ENCODE data around the gene SMCHD1. TPM values are rescaled to one million over a fixed set of nuclear protein-coding genes. Genes with fewer than 3 reads are reported as not detected.
"Not testable (repeated sequence)": the region's sequence is repeated elsewhere in the genome, so short reads cannot be mapped to it uniquely, and the experiment has no call there.

The SMCHD1 gene
- total RNA-seq, 4 donors from 2014 or later: 59.8 to 96.5 (median 73.6) TPM

DNA sequence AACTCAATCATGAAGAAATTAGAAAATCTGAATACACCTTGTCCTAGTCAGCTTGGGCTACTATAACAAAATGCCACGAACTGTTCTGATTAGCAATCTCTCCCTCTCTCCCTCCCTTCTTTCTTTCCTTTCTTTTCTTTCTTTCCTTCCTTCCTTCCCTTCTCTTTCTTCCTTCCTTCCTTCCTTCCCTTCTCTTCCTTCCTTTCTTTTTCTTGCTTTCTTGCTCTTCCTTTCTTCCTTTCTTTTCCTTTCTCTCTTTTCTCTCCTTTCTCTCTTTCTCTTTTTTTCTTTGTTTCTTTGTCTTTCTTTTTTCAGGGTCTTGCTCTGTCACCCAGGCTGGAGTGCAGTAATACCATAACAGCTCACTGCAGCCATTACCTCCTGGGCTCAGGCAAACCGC, 167.7 kb downstream of the SMCHD1 start:
- WGBS, 2 donors: 66 to 85% methylated on average over 2 of the region's 2 CpGs
- Histone ChIP-seq H3K36me3 (no peaks in the 10 kb centered on the region), H3K27me3 (no peaks in the 10 kb centered on the region), H3K9me3 (peaks cover 0 to 14% (median 0%) of the 10 kb centered on the region in 4 donors), H3K4me3 (no peak overlapping the region), H3K4me1 (peaks cover 0 to 9% (median 0%) of the 10 kb centered on the region in 4 donors), H3K27ac (no peak overlapping the region)
- no peak for DNase-seq (ENCODE audit: low spot score in 2 of 2)
- TF ChIP-seq POLR2A (IDR thresholded peaks at IDR 0.05): no peak
- no peak for TF ChIP-seq EP300 (IDR thresholded peaks at IDR 0.05)
- no peak for TF ChIP-seq CTCF (IDR thresholded peaks at IDR 0.05)

DNA sequence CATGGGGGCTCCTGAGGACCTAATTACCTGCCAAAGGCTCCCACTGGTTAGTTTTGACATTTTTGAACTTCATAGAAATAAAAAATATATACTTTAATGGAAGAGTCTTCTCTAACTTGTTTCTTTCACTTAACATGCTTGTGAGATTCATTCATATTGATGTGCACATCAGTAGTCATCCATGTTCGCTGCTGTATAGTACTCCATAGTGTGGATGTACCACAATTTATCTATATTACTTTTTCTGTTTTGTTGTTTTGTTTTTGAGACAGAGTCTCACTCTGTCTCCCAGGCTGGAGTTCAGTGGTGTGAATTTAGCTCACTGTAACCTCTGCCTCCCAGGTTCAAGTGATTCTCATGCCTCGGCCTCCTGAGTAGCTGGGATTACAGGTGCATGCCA, 168.4 kb downstream of the SMCHD1 start:
- no peak overlapping the region for H3K27ac ChIP-seq
- WGBS, 2 donors: 91 to 99% methylated on average over 2 of the region's 2 CpGs
- TF ChIP-seq POLR2A (IDR thresholded peaks at IDR 0.05) (no peak), CTCF (IDR thresholded peaks at IDR 0.05) (no peak), EP300 (IDR thresholded peaks at IDR 0.05) (no peak)

GRCh38 chr18:2824865-2825264, 169.3 kb downstream of the SMCHD1 start:
- DNase-seq (ENCODE audit: low spot score in 2 of 2): no peak
- Histone ChIP-seq H3K27me3 (no peaks in the 10 kb centered on the region), H3K4me1 (peaks cover 0 to 9% (median 0%) of the 10 kb centered on the region in 4 donors), H3K36me3 (no peaks in the 10 kb centered on the region), H3K27ac (no peak overlapping the region), H3K9me3 (peaks cover 0 to 7% (median 0%) of the 10 kb centered on the region in 4 donors), H3K4me3 (no peak overlapping the region)
- 83% methylated on average over 5 of the region's 5 CpGs for WGBS, 2 donors
- no peak for TF ChIP-seq EP300 (IDR thresholded peaks at IDR 0.05)
- TF ChIP-seq CTCF (IDR thresholded peaks at IDR 0.05): no peak
- no peak for TF ChIP-seq POLR2A (IDR thresholded peaks at IDR 0.05)

More for the DNA sequence above, 168.4 kb downstream of the SMCHD1 start:
- no peaks in the 10 kb centered on the region for H3K27me3 ChIP-seq
- DNase-seq (ENCODE audit: low spot score in 2 of 2): no peak
- peaks cover 0 to 7% (median 0%) of the 10 kb centered on the region in 4 donors for H3K9me3 ChIP-seq
- no peaks in the 10 kb centered on the region for H3K36me3 ChIP-seq
- peaks cover 0 to 9% (median 0%) of the 10 kb centered on the region in 4 donors for H3K4me1 ChIP-seq
- H3K4me3 ChIP-seq: no peak overlapping the region

DNA sequence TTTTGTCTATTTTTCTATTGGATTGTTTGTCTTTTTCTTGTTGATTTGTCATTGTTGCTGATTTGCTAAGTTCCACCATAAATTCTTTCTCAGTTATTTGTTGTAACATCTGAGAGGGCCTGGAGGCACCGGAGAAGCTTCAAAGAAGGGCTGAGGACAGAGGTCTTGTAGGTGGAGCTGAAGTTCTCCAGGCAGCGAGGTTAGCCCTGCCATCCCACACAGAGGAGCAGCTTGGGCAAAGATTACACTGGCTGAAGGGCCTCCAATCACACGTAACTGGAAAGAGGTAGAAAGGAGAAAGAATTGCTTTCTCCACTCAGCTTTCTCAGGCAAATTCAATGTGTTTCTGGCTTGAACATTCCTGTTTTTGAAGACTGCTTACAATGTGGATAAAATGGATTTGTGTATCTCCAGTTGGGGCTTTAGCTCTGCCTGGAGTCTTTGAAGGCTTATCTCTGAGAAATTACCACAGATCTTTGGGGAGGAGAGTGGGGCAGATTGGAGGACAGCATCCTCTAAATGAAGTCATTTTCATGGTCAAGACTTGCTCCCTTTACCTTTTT, 170.2 kb downstream of the SMCHD1 start:
- H3K4me3 ChIP-seq: no peak overlapping the region
- peaks cover 0 to 7% (median 0%) of the 10 kb centered on the region in 4 donors for H3K9me3 ChIP-seq
- H3K36me3 ChIP-seq: no peaks in the 10 kb centered on the region
- no peak overlapping the region for H3K27ac ChIP-seq
- DNase-seq (ENCODE audit: low spot score in 2 of 2): no peak
- no peak for TF ChIP-seq EP300 (IDR thresholded peaks at IDR 0.05)
- WGBS, 2 donors: 89 to 91% methylated on average over 3 of the region's 3 CpGs
- H3K4me1 ChIP-seq: peaks cover 0 to 9% (median 0%) of the 10 kb centered on the region in 4 donors
- no peaks in the 10 kb centered on the region for H3K27me3 ChIP-seq

DNA sequence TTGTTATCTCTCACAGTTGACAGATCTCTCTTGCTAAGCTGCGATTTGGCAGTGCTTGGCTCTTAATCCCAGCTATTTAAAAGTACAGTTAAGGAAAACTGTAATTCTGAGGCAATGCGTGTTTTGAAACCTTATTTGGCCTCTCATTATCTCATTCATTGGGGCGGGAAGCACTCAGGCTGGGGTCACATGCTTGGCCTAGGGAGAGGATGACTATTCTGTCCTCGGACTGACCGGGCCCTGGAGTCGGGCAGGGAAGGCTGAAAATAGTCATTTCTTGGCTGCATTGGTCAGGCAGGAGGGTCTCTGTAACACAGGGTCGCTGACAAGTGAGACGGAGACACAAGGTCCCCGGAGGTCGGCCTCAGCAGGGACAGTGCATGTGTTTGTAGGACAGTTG, 171.1 kb downstream of the SMCHD1 start:
- H3K36me3 ChIP-seq: no peaks in the 10 kb centered on the region
- peak overlapping the region in 2 of 4 donors; percentile 61 to 67 for H3K27ac ChIP-seq
- TF ChIP-seq POLR2A (IDR thresholded peaks at IDR 0.05) (no peak), EP300 (IDR thresholded peaks at IDR 0.05) (peak in 1 of 2 donors; percentile 36)
- peaks cover 0 to 7% (median 0%) of the 10 kb centered on the region in 4 donors for H3K9me3 ChIP-seq
- peaks cover 0 to 9% (median 0%) of the 10 kb centered on the region in 4 donors for H3K4me1 ChIP-seq
- DNase-seq (ENCODE audit: low spot score in 2 of 2): peak in 1 of 2 donors; percentile 16
- no peak overlapping the region for H3K4me3 ChIP-seq
- no peaks in the 10 kb centered on the region for H3K27me3 ChIP-seq
- 35 to 37% methylated on average over 10 of the region's 10 CpGs for WGBS, 2 donors

- no peak for TF ChIP-seq EP300 (IDR thresholded peaks at IDR 0.05)
- TF ChIP-seq POLR2A (IDR thresholded peaks at IDR 0.05): no peak
- no peak for TF ChIP-seq CTCF (IDR thresholded peaks at IDR 0.05)
- 60 to 66% methylated on average over 5 of the region's 5 CpGs for WGBS, 2 donors
- Histone ChIP-seq H3K36me3 (no peaks in the 10 kb centered on the region), H3K9me3 (peaks cover 0 to 7% (median 0%) of the 10 kb centered on the region in 4 donors), H3K27me3 (no peaks in the 10 kb centered on the region), H3K4me3 (no peak overlapping the region), H3K27ac (peak overlapping the region in 2 of 4 donors; percentile 61 to 67), H3K4me1 (peaks cover 0 to 9% (median 0%) of the 10 kb centered on the region in 4 donors)
- DNase-seq (ENCODE audit: low spot score in 2 of 2): no peak
These were observed 171.5 kb downstream of the SMCHD1 start for GRCh38 chr18:2827061-2827460.

DNA sequence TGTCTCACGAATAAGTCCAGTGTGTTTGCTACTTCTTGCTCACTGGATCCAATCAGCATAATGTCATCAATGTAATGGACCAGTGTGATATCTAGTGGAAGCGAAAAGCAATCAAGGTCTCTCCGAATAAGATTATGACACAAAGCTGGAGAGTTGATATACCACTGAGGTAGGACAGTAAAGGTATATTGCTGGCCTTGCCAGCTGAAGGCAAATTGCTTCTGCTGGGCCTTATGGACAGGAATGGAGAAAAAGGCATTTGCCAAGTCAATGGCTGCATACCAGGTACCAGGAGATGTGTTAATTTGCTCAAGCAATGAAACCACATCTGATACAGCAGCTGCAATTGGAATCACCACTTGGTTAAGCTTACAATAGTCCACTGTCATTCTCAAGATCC, 180.6 kb downstream of the SMCHD1 start:
- 97 to 98% methylated on average over 3 of the region's 3 CpGs for whole genome bisulfite sequencing, 2 donors
- H3K36me3 ChIP-seq; H3K27ac ChIP-seq; H3K27me3 ChIP-seq; H3K4me1 ChIP-seq; H3K4me3 ChIP-seq; DNase-seq (ENCODE audit: low spot score in 2 of 2): not testable (repeated sequence)
- peaks cover 0 to 13% (median 0%) of the 10 kb centered on the region in 4 donors for H3K9me3 ChIP-seq

DNA sequence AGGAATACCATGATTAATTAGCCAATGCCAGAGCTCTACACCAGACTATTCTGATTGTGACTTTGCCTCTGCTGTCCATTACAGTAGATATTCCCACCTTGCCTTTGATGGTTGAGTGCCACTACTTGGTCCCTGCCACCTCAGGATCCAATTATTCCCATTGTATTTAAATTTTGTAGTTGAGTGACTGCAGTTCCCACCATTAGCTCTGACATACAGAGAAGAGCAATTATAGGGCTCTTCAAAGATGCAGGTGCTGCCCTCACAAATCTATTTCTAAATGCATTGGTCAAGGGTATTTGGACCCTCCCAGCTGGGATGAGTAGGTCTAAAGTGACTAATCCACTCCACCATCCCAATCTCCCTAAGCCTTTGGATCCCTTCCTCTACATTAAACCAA, 181.8 kb downstream of the SMCHD1 start:
- DNase-seq (ENCODE audit: low spot score in 2 of 2): not testable (repeated sequence)
- H3K9me3 ChIP-seq: peaks cover 0 to 13% (median 0%) of the 10 kb centered on the region in 4 donors

More for the DNA sequence above, 181.8 kb downstream of the SMCHD1 start:
- not testable (repeated sequence) for H3K27me3 ChIP-seq, H3K36me3 ChIP-seq, H3K4me3 ChIP-seq, H3K4me1 ChIP-seq, H3K27ac ChIP-seq

Data from tibial nerve (tissue), 4 donors.